ENCODE measurements around the gene RRP15. TPM values are rescaled to one million over a fixed set of nuclear protein-coding genes. Genes with fewer than 3 reads are reported as not detected.

The RRP15 gene
- total and polyA plus RNA-seq, 2 of the 13 experiments (the other 11 are each of a cell fraction or from before 2014, with no cell fraction given), result 2.1 to 37.5 TPM

DNA sequence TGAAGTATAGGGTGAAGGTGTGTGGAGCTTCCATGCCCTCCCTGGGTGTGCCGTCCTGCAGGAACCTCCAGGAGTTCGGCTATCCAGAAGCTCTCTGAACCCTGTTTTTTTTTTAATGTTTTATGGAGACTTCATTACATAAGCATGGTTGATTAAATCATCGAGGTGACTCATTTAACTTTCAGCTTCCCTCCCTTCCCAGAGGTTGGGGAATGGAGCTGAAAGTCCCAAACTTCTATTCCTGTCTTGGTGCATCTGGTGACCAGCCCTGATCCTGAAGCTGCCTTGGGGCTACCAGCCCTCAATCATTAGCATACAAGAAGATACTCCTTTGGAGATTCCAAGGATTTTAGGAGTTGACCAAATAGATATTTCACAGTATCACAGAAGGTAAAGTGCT, 9.5 kb downstream of the RRP15 start (continued):
- TF ChIP-seq, protein P1, sequence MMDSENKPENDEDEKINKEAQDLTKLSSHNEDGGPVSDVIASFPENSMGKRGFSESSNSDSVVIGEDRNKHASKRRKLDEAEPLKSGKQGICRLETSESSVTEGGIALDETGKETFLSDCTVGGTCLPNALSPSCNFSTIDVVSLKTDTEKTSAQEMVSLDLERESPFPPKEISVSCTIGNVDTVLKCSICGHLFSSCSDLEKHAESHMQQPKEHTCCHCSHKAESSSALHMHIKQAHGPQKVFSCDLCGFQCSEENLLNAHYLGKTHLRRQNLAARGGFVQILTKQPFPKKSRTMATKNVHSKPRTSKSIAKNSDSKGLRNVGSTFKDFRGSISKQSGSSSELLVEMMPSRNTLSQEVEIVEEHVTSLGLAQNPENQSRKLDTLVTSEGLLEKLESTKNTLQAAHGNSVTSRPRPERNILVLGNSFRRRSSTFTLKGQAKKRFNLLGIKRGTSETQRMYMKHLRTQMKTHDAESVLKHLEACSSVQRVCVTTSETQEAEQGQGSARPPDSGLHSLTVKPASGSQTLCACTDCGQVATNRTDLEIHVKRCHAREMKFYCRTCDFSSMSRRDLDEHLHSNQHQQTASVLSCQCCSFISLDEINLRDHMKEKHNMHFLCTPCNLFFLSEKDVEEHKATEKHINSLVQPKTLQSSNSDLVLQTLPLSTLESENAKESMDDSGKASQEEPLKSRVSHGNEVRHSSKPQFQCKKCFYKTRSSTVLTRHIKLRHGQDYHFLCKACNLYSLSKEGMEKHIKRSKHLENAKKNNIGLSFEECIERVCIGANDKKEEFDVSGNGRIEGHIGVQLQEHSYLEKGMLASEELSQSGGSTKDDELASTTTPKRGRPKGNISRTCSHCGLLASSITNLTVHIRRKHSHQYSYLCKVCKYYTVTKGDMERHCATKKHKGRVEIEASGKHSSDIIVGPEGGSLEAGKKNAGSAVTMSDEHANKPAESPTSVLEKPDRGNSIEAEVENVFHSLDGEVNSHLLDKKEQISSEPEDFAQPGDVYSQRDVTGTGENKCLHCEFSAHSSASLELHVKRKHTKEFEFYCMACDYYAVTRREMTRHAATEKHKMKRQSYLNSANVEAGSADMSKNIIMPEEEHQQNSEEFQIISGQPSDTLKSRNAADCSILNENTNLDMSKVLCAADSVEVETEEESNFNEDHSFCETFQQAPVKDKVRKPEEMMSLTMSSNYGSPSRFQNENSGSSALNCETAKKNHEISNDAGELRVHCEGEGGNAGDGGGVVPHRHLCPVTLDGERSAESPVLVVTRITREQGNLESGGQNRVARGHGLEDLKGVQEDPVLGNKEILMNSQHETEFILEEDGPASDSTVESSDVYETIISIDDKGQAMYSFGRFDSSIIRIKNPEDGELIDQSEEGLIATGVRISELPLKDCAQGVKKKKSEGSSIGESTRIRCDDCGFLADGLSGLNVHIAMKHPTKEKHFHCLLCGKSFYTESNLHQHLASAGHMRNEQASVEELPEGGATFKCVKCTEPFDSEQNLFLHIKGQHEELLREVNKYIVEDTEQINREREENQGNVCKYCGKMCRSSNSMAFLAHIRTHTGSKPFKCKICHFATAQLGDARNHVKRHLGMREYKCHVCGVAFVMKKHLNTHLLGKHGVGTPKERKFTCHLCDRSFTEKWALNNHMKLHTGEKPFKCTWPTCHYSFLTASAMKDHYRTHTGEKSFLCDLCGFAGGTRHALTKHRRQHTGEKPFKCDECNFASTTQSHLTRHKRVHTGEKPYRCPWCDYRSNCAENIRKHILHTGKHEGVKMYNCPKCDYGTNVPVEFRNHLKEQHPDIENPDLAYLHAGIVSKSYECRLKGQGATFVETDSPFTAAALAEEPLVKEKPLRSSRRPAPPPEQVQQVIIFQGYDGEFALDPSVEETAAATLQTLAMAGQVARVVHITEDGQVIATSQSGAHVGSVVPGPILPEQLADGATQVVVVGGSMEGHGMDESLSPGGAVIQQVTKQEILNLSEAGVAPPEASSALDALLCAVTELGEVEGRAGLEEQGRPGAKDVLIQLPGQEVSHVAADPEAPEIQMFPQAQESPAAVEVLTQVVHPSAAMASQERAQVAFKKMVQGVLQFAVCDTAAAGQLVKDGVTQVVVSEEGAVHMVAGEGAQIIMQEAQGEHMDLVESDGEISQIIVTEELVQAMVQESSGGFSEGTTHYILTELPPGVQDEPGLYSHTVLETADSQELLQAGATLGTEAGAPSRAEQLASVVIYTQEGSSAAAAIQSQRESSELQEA (CRISPR knock-in tag; IDR thresholded peaks at IDR 0.05; ENCODE audit: not compliant biosample characterization), result no peak
- TF ChIP-seq JARID2 (CRISPR knock-in tag; IDR thresholded peaks at IDR 0.05; ENCODE audit: insufficient replicate concordance), result no peak
- TF ChIP-seq, protein P2, sequence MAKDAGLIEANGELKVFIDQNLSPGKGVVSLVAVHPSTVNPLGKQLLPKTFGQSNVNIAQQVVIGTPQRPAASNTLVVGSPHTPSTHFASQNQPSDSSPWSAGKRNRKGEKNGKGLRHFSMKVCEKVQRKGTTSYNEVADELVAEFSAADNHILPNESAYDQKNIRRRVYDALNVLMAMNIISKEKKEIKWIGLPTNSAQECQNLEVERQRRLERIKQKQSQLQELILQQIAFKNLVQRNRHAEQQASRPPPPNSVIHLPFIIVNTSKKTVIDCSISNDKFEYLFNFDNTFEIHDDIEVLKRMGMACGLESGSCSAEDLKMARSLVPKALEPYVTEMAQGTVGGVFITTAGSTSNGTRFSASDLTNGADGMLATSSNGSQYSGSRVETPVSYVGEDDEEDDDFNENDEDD (CRISPR knock-in tag; IDR thresholded peaks at IDR 0.05; ENCODE audit: borderline replicate concordance), result no peak
- no peak for TF ChIP-seq ZNF44 (CRISPR knock-in tag; IDR thresholded peaks at IDR 0.05)
- TF ChIP-seq ZNF20 (CRISPR knock-in tag; IDR thresholded peaks at IDR 0.05), result no peak
- no peak for TF ChIP-seq ZSCAN12 (CRISPR knock-in tag; IDR thresholded peaks at IDR 0.05)
- TF ChIP-seq JUND (CRISPR knock-in tag; IDR thresholded peaks at IDR 0.05), result no peak

Data from HepG2 (cell line).